Ishikawa (cell line): ENCODE results near the gene TMEM151A.

Source experiments
- EP300 ChIP-seq: IDR thresholded peaks from 2 replicates; pipeline ENCODE4 v1.6.1; 2012; ENCODE audit warnings: borderline replicate concordance
- FOXM1 ChIP-seq: IDR thresholded peaks from 2 replicates; pipeline ENCODE4 v1.6.1; 2012; ENCODE audit warnings: low read depth, borderline replicate concordance
- NFIC ChIP-seq: IDR thresholded peaks from 2 replicates; pipeline ENCODE4 v1.6.1; 2012
- RAD21 ChIP-seq: IDR thresholded peaks from 2 replicates; pipeline ENCODE4 v1.6.1; 2012; ENCODE audit warnings: low read depth
- TAF1 ChIP-seq: IDR thresholded peaks from 2 replicates; pipeline ENCODE4 v1.6.1; 2012; ENCODE audit warnings: low read depth, mild to moderate bottlenecking
- TEAD4 ChIP-seq: IDR thresholded peaks from 2 replicates; pipeline ENCODE4 v1.6.1; 2012
- YY1 ChIP-seq: IDR thresholded peaks from 2 replicates; pipeline ENCODE4 v1.6.1; 2012; ENCODE audit warnings: low read depth
- TF ChIP-seq, protein P1 (sequence below): IDR thresholded peaks from 2 replicates; pipeline ENCODE4 v1.6.1; 2012
- TF ChIP-seq, protein P2 (sequence below): IDR thresholded peaks from 2 replicates; pipeline ENCODE4 v1.6.1; 2012

DNA sequence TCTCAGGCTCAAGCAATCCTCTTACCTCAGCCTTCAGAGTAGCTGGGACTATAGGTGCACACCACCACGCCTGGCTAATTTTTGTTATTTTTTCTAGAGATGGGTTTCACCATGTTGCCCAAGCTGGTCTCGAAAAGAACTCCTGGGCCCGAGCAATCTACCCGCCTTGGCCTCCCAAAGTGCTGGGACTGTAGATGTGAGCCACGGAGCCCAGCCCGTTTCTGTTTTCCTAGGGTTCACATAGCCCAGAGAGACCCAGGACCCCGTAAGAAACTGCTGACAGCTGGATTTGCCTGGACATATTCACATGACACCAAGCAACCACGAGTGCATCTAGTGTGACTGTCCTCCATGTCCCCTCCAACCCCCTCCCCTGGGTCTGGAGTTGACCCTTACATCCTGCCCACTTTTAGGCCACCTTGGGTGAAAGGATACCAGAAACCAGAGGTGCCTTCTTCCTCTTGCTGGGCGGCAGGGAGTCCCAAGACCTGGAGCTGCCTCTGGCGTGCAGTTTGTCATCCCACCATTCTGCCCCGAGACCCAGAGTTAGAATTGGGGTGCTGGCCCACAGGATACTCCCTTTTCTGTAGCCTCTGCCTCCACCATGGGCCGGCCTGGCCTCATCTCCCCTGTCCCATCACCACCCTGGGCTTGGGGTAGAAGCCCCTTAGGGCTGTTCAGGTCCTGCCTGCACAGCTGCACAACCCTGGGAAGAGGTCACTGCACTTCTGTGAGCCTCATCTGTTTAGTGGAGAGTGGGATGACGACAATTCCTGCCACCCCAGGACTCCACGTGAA lies 48.2 kb downstream of the TMEM151A start:
- TF ChIP-seq EP300, result no peak
- no peak for TF ChIP-seq TAF1
- no peak for TF ChIP-seq FOXM1
- no peak for TF ChIP-seq NFIC
- no peak for TF ChIP-seq TEAD4
- TF ChIP-seq, protein P1, sequence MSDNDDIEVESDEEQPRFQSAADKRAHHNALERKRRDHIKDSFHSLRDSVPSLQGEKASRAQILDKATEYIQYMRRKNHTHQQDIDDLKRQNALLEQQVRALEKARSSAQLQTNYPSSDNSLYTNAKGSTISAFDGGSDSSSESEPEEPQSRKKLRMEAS, result no peak
- TF ChIP-seq RAD21, result no peak
- no peak for TF ChIP-seq YY1
- TF ChIP-seq, protein P2, sequence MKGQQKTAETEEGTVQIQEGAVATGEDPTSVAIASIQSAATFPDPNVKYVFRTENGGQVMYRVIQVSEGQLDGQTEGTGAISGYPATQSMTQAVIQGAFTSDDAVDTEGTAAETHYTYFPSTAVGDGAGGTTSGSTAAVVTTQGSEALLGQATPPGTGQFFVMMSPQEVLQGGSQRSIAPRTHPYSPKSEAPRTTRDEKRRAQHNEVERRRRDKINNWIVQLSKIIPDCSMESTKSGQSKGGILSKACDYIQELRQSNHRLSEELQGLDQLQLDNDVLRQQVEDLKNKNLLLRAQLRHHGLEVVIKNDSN, result no peak
